ENCODE results near the gene NSUN7.

DNA sequence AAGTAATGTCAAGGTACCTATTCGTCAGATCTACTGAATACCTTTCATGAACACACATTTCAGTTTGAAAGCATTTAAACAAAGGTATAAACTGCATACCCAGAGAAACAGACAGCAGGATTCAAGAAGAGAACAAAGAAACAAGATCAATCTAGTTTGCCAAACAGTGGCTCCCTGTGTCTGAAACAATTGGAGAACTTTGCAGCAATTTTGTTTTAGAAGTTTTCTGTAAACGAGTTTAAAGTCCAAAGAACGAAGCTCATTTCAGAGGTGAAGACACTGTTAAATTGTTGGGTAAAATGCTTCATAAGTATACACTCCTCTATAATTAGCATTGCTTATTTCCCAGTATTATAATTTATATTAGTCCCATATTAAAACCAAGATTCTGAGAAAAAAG is 21.4 kb upstream of the NSUN7 start:
- TF ChIP-seq, protein P1, sequence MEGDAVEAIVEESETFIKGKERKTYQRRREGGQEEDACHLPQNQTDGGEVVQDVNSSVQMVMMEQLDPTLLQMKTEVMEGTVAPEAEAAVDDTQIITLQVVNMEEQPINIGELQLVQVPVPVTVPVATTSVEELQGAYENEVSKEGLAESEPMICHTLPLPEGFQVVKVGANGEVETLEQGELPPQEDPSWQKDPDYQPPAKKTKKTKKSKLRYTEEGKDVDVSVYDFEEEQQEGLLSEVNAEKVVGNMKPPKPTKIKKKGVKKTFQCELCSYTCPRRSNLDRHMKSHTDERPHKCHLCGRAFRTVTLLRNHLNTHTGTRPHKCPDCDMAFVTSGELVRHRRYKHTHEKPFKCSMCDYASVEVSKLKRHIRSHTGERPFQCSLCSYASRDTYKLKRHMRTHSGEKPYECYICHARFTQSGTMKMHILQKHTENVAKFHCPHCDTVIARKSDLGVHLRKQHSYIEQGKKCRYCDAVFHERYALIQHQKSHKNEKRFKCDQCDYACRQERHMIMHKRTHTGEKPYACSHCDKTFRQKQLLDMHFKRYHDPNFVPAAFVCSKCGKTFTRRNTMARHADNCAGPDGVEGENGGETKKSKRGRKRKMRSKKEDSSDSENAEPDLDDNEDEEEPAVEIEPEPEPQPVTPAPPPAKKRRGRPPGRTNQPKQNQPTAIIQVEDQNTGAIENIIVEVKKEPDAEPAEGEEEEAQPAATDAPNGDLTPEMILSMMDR (IDR thresholded peaks at IDR 0.05) = no peak
- no peak for TF ChIP-seq POLR2A (IDR thresholded peaks at IDR 0.05)

Data from body of pancreas (tissue), 4 donors.